ENCODE data around the gene VWA5B1.

- TF ChIP-seq GATA3 (IDR thresholded peaks at IDR 0.05; ENCODE audit: low read depth, low read length) (no peak), GATA2 (IDR thresholded peaks at IDR 0.05; ENCODE audit: low read depth, low read length) (no peak)
These were observed 86.3 kb downstream of the VWA5B1 start for GRCh38 chr1:20376880-20377494.

All from SH-SY5Y (cell line).